Rectal smooth muscle tissue (tissue), 1 donor: Measurements from ENCODE around the gene NOP10.
A peak's percentile ranks its signal among the peaks of the same experiment; 100 is the strongest.
"Not testable (repeated sequence)": the region's sequence is repeated elsewhere in the genome, so short reads cannot be mapped to it uniquely, and the experiment has no call there.

Experiments
- H3K27ac ChIP-seq: one replicate; pipeline ENCODE4 v1.7.0; 2013; ENCODE audit warnings: low read depth, low read length, inconsistent platforms
- H3K27me3 ChIP-seq: one replicate; pipeline ENCODE4 v1.7.0; 2013; ENCODE audit warnings: low read length; ENCODE audit not compliant: control insufficient read depth, insufficient read depth
- H3K36me3 ChIP-seq: one replicate; pipeline ENCODE4 v1.7.0; 2013; ENCODE audit warnings: low read length; ENCODE audit not compliant: control insufficient read depth, insufficient read depth
- H3K4me1 ChIP-seq: one replicate; pipeline ENCODE4 v1.7.0; 2013; ENCODE audit warnings: low read length; ENCODE audit not compliant: control insufficient read depth, insufficient read depth
- H3K4me3 ChIP-seq: one replicate; pipeline ENCODE4 v1.7.0; 2013; ENCODE audit warnings: low read length
- H3K9ac ChIP-seq: one replicate; pipeline ENCODE4 v1.7.0; 2013; ENCODE audit warnings: low read length

NOP10 gene

DNA sequence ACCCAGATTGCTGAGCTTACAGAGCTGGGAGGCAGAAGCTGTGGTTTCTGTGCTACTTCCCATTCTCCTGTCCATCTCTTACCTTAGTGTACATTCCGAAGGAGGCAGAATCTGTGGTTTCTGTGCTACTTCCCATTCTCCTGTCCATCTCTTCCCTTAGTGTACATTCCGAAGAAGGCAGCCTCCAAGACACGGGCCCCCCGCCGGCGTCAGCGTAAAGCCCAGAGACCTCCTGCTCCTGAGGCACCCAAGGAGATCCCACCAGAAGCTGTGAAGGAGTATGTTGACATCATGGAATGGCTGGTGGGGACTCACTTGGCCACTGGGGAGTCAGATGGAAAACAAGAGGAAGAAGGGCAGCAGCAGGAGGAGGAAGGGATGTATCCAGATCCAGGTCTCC, 11.3 kb upstream of the NOP10 start:
- no peaks in the 10 kb centered on the region for H3K4me1 ChIP-seq
- no peak overlapping the region for H3K4me3 ChIP-seq
- no peak overlapping the region for H3K9ac ChIP-seq
- peaks cover 17% of the 10 kb centered on the region for H3K36me3 ChIP-seq
- H3K27ac ChIP-seq = no peak overlapping the region
- no peaks in the 10 kb centered on the region for H3K27me3 ChIP-seq

DNA sequence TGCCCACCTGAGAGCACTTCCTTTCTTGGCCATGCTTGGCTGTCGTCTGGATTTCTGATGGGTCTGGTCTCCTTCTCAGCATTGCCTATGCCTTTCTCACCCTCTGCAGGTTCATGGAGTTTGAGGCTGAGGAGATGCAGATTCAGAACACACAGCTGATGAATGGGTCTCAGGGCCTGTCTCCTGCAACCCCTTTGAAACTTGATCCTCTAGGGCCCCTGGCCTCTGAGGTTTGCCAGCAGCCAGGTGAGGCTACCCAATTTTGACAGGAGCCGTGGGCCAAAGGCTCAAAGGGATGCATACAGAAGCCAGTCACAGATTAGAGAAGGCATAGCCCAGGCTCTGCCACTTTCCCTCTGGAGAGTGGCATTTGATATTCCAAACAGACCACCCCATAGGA, 10.7 kb upstream of the NOP10 start:
- Histone ChIP-seq H3K9ac (no peak overlapping the region), H3K27ac (no peak overlapping the region), H3K27me3 (no peaks in the 10 kb centered on the region), H3K4me1 (no peaks in the 10 kb centered on the region), H3K4me3 (no peak overlapping the region), H3K36me3 (peaks cover 14% of the 10 kb centered on the region)

DNA sequence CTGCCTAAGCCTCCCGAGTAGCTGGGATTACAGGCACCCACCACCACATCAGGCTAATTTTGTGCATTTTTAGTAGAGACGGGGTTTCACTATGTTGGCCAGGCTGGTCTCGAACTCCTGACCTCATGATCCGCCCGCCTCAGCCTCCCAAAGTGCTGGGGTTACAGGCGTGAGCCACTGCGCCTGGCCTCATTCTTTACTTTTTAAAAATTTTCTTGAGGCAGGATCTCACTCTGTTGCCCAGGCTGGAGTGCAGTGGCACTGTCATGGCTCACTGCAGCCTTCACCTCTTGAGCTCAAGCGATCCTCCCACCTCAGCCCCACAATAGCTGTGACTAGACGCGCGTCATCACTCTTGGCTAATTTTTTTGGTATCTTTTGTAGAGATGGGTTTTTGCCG, 10.1 kb upstream of the NOP10 start:
- H3K27me3 ChIP-seq, H3K27ac ChIP-seq, H3K4me1 ChIP-seq, H3K9ac ChIP-seq, H3K4me3 ChIP-seq: not testable (repeated sequence)
- H3K36me3 ChIP-seq = peaks cover 12% of the 10 kb centered on the region

DNA sequence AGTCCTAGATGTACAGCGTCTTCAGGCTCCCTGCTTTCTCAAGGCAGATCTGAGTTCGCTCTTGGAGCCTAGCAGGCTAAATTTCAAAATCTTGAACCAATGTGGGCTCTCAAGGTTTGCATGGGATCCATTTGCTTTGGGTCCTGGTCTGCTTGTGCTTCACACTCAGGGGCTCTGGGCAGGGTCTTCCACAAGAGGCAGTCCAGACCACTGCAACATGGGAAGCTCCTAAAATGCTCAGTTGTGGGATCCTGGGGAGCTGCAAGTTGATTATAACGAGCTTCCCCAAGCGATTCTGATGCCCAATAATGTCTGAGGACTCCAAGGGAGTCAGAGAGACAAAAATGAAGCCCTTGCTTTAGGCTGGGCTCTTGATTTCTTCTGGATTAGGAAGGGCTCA, 6.8 kb upstream of the NOP10 start:
- Histone ChIP-seq H3K4me1 (no peaks in the 10 kb centered on the region), H3K27ac (no peak overlapping the region), H3K27me3 (no peaks in the 10 kb centered on the region), H3K9ac (no peak overlapping the region), H3K4me3 (no peak overlapping the region), H3K36me3 (no peaks in the 10 kb centered on the region)

DNA sequence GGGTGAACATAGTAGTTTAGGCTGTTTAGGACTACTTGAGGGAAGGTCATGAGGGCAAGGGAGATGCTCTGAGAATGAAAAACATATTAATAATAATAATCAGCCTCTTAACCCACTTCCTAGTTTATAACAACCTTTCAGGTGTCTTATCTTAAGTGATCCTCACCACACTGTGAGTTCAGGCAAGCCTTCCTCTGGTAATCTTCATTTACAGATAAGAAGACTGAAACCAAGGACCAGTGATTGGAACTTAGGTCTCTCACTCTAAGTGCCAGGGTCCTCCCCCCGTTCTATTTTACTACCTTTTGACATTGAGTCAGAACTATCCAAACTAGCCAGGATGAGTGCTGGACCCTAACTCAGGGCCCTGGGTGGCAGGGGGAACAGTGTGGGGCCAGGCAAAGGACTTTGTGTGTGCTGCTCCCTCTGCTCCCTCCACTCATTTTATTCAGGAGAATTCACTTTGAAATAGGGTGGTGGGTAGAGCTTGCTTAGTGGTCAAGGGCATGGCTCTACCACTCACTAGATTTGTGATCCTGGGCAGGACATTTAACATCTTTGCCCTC, 5.9 kb upstream of the NOP10 start:
- Histone ChIP-seq H3K9ac (no peak overlapping the region), H3K4me1 (no peaks in the 10 kb centered on the region), H3K36me3 (no peaks in the 10 kb centered on the region), H3K27me3 (no peaks in the 10 kb centered on the region), H3K27ac (no peak overlapping the region), H3K4me3 (no peak overlapping the region)

DNA sequence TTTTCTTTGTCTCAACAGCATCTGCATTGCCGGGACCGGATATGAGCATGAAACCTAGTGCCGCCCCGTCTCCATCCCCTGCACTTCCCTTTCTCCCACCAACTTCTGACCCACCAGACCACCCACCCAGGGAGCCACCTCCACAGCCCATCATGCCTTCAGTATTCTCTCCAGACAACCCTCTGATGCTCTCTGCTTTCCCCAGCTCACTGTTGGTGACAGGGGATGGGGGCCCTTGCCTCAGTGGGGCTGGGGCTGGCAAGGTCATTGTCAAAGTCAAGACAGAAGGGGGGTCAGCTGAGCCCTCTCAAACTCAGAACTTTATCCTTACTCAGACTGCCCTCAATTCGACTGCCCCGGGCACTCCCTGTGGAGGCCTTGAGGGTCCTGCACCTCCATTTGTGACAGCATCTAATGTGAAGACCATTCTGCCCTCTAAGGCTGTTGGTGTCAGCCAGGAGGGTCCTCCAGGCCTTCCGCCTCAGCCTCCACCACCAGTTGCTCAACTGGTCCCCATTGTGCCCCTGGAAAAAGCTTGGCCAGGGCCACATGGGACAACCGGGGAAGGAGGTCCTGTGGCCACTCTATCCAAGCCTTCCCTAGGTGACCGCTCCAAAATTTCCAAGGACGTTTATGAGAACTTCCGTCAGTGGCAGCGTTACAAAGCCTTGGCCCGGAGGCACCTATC, 5.2 kb upstream of the NOP10 start:
- H3K27ac ChIP-seq = no peak overlapping the region
- no peak overlapping the region for H3K9ac ChIP-seq
- H3K4me1 ChIP-seq = no peaks in the 10 kb centered on the region
- H3K4me3 ChIP-seq = no peak overlapping the region
- H3K36me3 ChIP-seq = no peaks in the 10 kb centered on the region
- H3K27me3 ChIP-seq = no peaks in the 10 kb centered on the region

- H3K9ac ChIP-seq = peak overlapping the region; percentile 72
- H3K27me3 ChIP-seq, H3K4me1 ChIP-seq, H3K36me3 ChIP-seq: not testable (repeated sequence)
- peak overlapping the region; percentile 78 for H3K27ac ChIP-seq
- peak overlapping the region; percentile 83 for H3K4me3 ChIP-seq
Observed at GRCh38 chr15:34342213-34342736, 661 bp downstream of the NOP10 start.

- Histone ChIP-seq H3K4me1 (peaks cover 3% of the 10 kb centered on the region), H3K27me3 (no peaks in the 10 kb centered on the region), H3K9ac (no peak overlapping the region), H3K27ac (no peak overlapping the region), H3K36me3 (no peaks in the 10 kb centered on the region), H3K4me3 (peak overlapping the region; percentile 83)
Observed at GRCh38 chr15:34341381-34342212, 1.3 kb downstream of the NOP10 start.

GRCh38 chr15:34339946-34340345, 3.0 kb downstream of the NOP10 start:
- H3K4me1 ChIP-seq = peaks cover 3% of the 10 kb centered on the region
- no peak overlapping the region for H3K9ac ChIP-seq

DNA sequence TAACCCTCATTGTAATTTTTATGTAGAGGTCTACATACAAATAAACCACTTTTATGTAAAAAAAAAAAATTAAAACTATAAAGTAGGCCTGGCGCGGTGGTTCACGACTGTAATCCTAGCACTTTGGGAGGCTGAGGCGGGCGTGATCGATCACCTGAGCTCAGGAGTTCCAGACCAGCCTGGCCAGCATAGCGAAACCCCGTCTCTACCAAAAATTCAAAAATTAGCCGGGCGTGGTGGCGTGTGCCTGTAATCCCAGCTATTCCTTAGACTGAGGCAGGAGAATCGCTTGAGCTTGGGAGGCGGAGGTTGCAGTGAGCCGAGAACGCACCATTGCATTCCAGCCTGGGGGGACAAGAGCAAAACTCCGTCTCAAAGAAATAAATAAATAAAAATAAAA, 4.6 kb downstream of the NOP10 start:
- H3K4me3 ChIP-seq = peak overlapping the region; percentile 75
- H3K27me3 ChIP-seq = no peaks in the 10 kb centered on the region
- peaks cover 3% of the 10 kb centered on the region for H3K4me1 ChIP-seq
- H3K36me3 ChIP-seq = no peaks in the 10 kb centered on the region
- no peak overlapping the region for H3K9ac ChIP-seq
- H3K27ac ChIP-seq = no peak overlapping the region

More at GRCh38 chr15:34339946-34340345, 3.0 kb downstream of the NOP10 start:
- no peak overlapping the region for H3K4me3 ChIP-seq
- no peak overlapping the region for H3K27ac ChIP-seq
- H3K36me3 ChIP-seq = no peaks in the 10 kb centered on the region
- H3K27me3 ChIP-seq = no peaks in the 10 kb centered on the region

DNA sequence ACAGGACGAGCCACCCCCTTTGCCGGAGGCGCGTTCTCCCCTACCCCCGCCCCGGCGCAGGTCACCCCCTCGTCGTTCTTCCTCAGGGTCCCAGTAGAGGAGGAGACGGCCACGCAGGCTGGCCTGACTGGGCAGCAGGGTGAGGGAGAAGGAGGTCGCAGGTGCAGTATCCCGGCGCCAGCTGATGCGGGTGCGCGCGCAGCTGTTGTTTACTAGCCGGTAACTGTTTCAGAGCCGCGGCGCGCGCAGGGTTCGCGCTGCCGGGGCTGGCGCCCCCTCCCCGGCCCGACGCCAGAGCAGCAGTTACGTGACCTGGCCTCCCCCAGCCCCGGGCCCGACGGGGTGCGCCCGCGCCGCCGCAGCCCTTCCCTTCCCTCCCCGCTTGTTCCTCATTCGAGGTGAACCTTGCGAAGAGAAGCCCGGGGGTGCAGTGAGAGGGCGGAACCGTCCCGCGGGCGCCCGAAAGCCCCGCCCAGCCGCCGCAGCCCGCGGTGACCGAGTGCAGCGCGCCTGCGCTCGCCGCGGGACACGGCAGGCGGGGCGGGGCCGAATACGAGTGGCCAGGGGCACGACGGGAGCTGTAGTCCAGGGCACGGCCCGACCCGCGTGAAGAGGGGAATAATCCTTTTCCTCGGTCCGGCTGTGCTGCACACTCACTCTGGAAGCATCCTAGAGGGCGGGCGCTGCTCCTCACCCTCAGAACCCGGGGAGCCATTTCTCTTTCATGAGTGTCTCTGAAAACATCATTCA, 5.2 kb downstream of the NOP10 start, which contains the start of gene SLC12A6:
Gene SLC12A6 (minus strand): TSS at position 225 of the 750 bp plus-strand sequence. CDS start 1,101 bp downstream, outside the sequence.
- no peaks in the 10 kb centered on the region for H3K27me3 ChIP-seq
- no peaks in the 10 kb centered on the region for H3K36me3 ChIP-seq
- peaks cover 3% of the 10 kb centered on the region for H3K4me1 ChIP-seq
- H3K27ac ChIP-seq = peak within 1 kb of the TSS; percentile 85
- peak within 1 kb of the TSS; percentile 75 for H3K4me3 ChIP-seq
- peak within 1 kb of the TSS; percentile 51 for H3K9ac ChIP-seq
